Body of pancreas (tissue), 4 donors: ENCODE data around the gene GLI3.

Experiments used
- POLR2A ChIP-seq, 3 donors: fragments of 450-650 bp; IDR thresholded peaks; one replicate each; pipeline ENCODE4 v1.6.1; 2016; ENCODE audit warnings: antibody characterized with exemption in 3 of 3, mild to moderate bottlenecking in 2 of 3
- TF ChIP-seq, protein P1 (sequence below), 7 experiments: fragments of 450-650 bp in 4 of 7; fragments of 200-600 bp in 3 of 7; sonication (generic) in 3 of 7; IDR thresholded peaks; one replicate each; pipeline ENCODE4 v1.5.1; 2016 to 2019; ENCODE audit warnings: antibody characterized with exemption in 7 of 7

DNA sequence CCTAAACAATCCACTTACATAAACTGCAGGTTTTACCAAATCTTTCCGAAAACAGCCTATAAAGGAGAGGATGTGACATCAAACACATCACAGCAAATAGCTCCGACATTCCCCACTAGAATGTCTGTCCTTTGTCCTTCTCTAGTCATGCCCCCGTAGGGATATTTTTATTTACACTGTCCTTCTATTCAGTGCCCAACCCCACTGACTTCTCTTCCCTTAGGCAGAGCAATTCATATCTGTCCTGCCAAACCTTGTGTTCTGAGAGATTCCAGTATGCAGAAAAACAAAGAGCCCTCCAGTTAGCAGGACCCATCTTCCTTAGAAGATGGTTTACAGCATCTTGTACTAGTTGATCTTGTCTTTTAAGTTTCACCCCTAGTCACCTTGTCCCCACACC lies 5.4 kb upstream of the GLI3 start:
- TF ChIP-seq, protein P1, sequence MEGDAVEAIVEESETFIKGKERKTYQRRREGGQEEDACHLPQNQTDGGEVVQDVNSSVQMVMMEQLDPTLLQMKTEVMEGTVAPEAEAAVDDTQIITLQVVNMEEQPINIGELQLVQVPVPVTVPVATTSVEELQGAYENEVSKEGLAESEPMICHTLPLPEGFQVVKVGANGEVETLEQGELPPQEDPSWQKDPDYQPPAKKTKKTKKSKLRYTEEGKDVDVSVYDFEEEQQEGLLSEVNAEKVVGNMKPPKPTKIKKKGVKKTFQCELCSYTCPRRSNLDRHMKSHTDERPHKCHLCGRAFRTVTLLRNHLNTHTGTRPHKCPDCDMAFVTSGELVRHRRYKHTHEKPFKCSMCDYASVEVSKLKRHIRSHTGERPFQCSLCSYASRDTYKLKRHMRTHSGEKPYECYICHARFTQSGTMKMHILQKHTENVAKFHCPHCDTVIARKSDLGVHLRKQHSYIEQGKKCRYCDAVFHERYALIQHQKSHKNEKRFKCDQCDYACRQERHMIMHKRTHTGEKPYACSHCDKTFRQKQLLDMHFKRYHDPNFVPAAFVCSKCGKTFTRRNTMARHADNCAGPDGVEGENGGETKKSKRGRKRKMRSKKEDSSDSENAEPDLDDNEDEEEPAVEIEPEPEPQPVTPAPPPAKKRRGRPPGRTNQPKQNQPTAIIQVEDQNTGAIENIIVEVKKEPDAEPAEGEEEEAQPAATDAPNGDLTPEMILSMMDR (IDR thresholded peaks at IDR 0.05), result no peak
- no peak for TF ChIP-seq POLR2A (IDR thresholded peaks at IDR 0.05)
